ENCODE measurements around the gene RPL10. TPM values are rescaled to one million over a fixed set of nuclear protein-coding genes. Genes with fewer than 3 reads are reported as not detected.

Gene RPL10
- total and polyA plus RNA-seq, 9 of the 15 experiments (the other 6 are each of a cell fraction or from before 2014, with no cell fraction given): 3,774 to 7,600 (median 5,014) TPM

- TF ChIP-seq ZNF655 (CRISPR knock-in tag; IDR thresholded peaks at IDR 0.05): no peak
- peak; percentile 94 for TF ChIP-seq KDM5B (IDR thresholded peaks at IDR 0.05; ENCODE audit: insufficient replicate concordance, low read depth, low read length)
- TF ChIP-seq ERF (CRISPR knock-in tag; IDR thresholded peaks at IDR 0.05): peak; percentile 93
- TF ChIP-seq MECOM (CRISPR knock-in tag; IDR thresholded peaks at IDR 0.05): no peak
- peak; percentile 66; the same call in 1 of the 2 replicates for TF ChIP-seq ZNF717 (CRISPR knock-in tag; IDR thresholded peaks at IDR 0.05)
- no peak for TF ChIP-seq ARID1B (IDR thresholded peaks at IDR 0.05)
- TF ChIP-seq ELK1 (CRISPR knock-in tag; IDR thresholded peaks at IDR 0.05): no peak
- peak; percentile 10; the same call in 1 of the 2 replicates for TF ChIP-seq MXI1 (IDR thresholded peaks at IDR 0.05; ENCODE audit: low read depth, low read length)
- TF ChIP-seq ZNF263 (CRISPR knock-in tag; IDR thresholded peaks at IDR 0.05; ENCODE audit: borderline replicate concordance): no peak
- peak; percentile 88 for TF ChIP-seq ETS1 (conservative IDR thresholded peaks at IDR 0.05; ENCODE audit: control insufficient read depth, low read depth, low read length)
- TF ChIP-seq MTA2 (IDR thresholded peaks at IDR 0.05; ENCODE audit: low read depth): no peak
- TF ChIP-seq ARID3B (CRISPR knock-in tag; IDR thresholded peaks at IDR 0.05; ENCODE audit: borderline replicate concordance): no peak
- peak; percentile 67 for TF ChIP-seq NCOR1 (IDR thresholded peaks at IDR 0.05)
- TF ChIP-seq TSHZ1 (CRISPR knock-in tag; IDR thresholded peaks at IDR 0.05): no peak
- peak; percentile 44; the same call in 1 of the 2 replicates for TF ChIP-seq RFX7 (CRISPR knock-in tag; IDR thresholded peaks at IDR 0.05)
- peak; percentile 26; the same call in 1 of the 2 replicates for TF ChIP-seq CTBP1 (IDR thresholded peaks at IDR 0.05; ENCODE audit: borderline replicate concordance)
- peak; percentile 29; the same call in 1 of the 2 replicates for TF ChIP-seq RAD51 (IDR thresholded peaks at IDR 0.05; ENCODE audit: borderline replicate concordance, low read depth)
- TF ChIP-seq ZKSCAN3 (CRISPR knock-in tag; IDR thresholded peaks at IDR 0.05): no peak
- TF ChIP-seq DLX4 (CRISPR knock-in tag; IDR thresholded peaks at IDR 0.05): 0 out of 2 replicates have a peak, but pooled peaks have one; percentile 20
Measured at GRCh38 chrX:154401045-154401799, 3.0 kb downstream of the RPL10 start (continued).

Measured in K562 (cell line).